ENCODE measurements around the gene GRIN2D.

- TF ChIP-seq, protein P1, sequence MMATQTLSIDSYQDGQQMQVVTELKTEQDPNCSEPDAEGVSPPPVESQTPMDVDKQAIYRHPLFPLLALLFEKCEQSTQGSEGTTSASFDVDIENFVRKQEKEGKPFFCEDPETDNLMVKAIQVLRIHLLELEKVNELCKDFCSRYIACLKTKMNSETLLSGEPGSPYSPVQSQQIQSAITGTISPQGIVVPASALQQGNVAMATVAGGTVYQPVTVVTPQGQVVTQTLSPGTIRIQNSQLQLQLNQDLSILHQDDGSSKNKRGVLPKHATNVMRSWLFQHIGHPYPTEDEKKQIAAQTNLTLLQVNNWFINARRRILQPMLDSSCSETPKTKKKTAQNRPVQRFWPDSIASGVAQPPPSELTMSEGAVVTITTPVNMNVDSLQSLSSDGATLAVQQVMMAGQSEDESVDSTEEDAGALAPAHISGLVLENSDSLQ (IDR thresholded peaks at IDR 0.05) = no peak
- TF ChIP-seq SP1 (IDR thresholded peaks at IDR 0.05) (no peak), FOXA1 (IDR thresholded peaks at IDR 0.05) (no peak), FOXM1 (IDR thresholded peaks at IDR 0.05; ENCODE audit: borderline replicate concordance) (no peak), ARNT (IDR thresholded peaks at IDR 0.05) (no peak), CTBP1 (IDR thresholded peaks at IDR 0.05; ENCODE audit: borderline replicate concordance) (no peak), LEF1 (IDR thresholded peaks at IDR 0.05; ENCODE audit: borderline replicate concordance) (no peak), BHLHE40 (IDR thresholded peaks at IDR 0.05; ENCODE audit: borderline replicate concordance) (no peak), SUZ12 (IDR thresholded peaks at IDR 0.05) (no peak), FOXK2 (IDR thresholded peaks at IDR 0.05) (no peak), TARDBP (IDR thresholded peaks at IDR 0.05) (no peak)
These were observed 22.1 kb upstream of the GRIN2D start for GRCh38 chr19:48371367-48371766.

Data from HEK293T (cell line).